A549 (cell line): ENCODE results near the gene STK11IP.

ENCODE experiments used
- CEBPB ChIP-seq, 2 experiments: fragments of >200 bp in 1 of 2; sonication (Bioruptor Twin) in 1 of 2; formaldehyde crosslinking in 1 of 2; IDR thresholded peaks; 2 replicates each; pipeline ENCODE4 v1.6.1; 2012 to 2016
- CTCF ChIP-seq: fragments of >200 bp; sonication (Bioruptor Twin); formaldehyde crosslinking; IDR thresholded peaks from 3 replicates; pipeline ENCODE4 v1.5.1; 2016
- ESRRA ChIP-seq: fragments of 150-350 bp; IDR thresholded peaks from 2 replicates; pipeline ENCODE4 v1.6.1; 2014; ENCODE audit warnings: mild to moderate bottlenecking, low read length, borderline replicate concordance
- FOSL2 ChIP-seq, 2 experiments: fragments of 450-650 bp in 1 of 2; fragments of >200 bp in 1 of 2; sonication (Bioruptor Twin) in 1 of 2; formaldehyde crosslinking; IDR thresholded peaks; 2 replicates each; pipeline versions ENCODE4 v1.5.0 to v1.6.1; 2016 to 2020; ENCODE audit warnings: mild to moderate bottlenecking in 1 of 2, moderate library complexity in 1 of 2
- HEYL ChIP-seq: fragments of 250-450 bp; sonication (Bioruptor Pico); IDR thresholded peaks from 2 replicates; pipeline ENCODE4 v1.8.0; 2021; ENCODE audit warnings: mild to moderate bottlenecking, moderate library complexity
- MAX ChIP-seq: IDR thresholded peaks from 2 replicates; pipeline ENCODE4 v1.6.1; 2012
- RAD21 ChIP-seq, 2 experiments: fragments of >200 bp in 1 of 2; sonication (Bioruptor Twin) in 1 of 2; formaldehyde crosslinking in 1 of 2; IDR thresholded peaks in 1 of 2; conservative IDR thresholded peaks in 1 of 2; 2 replicates in 1 of 2; 3 replicates in 1 of 2; pipeline ENCODE4 v1.6.1; 2012 to 2018; ENCODE audit warnings: inconsistent platforms in 1 of 2
- REST ChIP-seq: fragments of 200-600 bp; sonication (generic); IDR thresholded peaks from 2 replicates; pipeline ENCODE4 v1.6.1; 2016; ENCODE audit warnings: antibody characterized with exemption, mild to moderate bottlenecking, moderate library complexity

- no peak for TF ChIP-seq MAX
- TF ChIP-seq FOSL2 (IDR thresholded peaks at IDR 0.05): no peak
- no peak for TF ChIP-seq FOSL2 (CRISPR knock-in tag; IDR thresholded peaks at IDR 0.05)
- TF ChIP-seq CTCF: no peak
- TF ChIP-seq HEYL (CRISPR knock-in tag): no peak
- TF ChIP-seq ESRRA: no peak
- no peak for TF ChIP-seq REST
- no peak for TF ChIP-seq RAD21 (conservative IDR thresholded peaks at IDR 0.05 in 1 of 2, IDR thresholded peaks at IDR 0.05 in 1 of 2)
- TF ChIP-seq CEBPB (IDR thresholded peaks at IDR 0.05): no peak
These were observed 61.2 kb downstream of the STK11IP start for GRCh38 chr2:219658874-219659273.
